H1 (cell line): ENCODE results near the gene SIGLEC7. TPM values are rescaled to one million over a fixed set of nuclear protein-coding genes. Genes with fewer than 3 reads are reported as not detected.

Source experiments
- JUN ChIP-seq: IDR thresholded peaks from 2 replicates; pipeline ENCODE4 v1.6.1; 2011; ENCODE audit warnings: low read depth, mild to moderate bottlenecking, improper control_type of control experiment, low read length
- KDM5A ChIP-seq: fragments of 200-600 bp; IDR thresholded peaks from 2 replicates; pipeline ENCODE4 v1.7.1; 2012; ENCODE audit warnings: mild to moderate bottlenecking, low read length, inconsistent platforms, mixed read lengths
- PHF8 ChIP-seq: fragments of 200-600 bp; sonication (generic); conservative IDR thresholded peaks from 2 replicates; pipeline ENCODE4 v1.7.1; 2012; ENCODE audit warnings: low read depth, mild to moderate bottlenecking, inconsistent platforms, low read length, moderate library complexity
- RAD21 ChIP-seq, 2 experiments: IDR thresholded peaks in 1 of 2; conservative IDR thresholded peaks in 1 of 2; 2 replicates each; pipeline ENCODE4 v1.6.1; 2011; ENCODE audit warnings: low read depth in 2 of 2, low read length in 2 of 2, improper control_type of control experiment in 1 of 2, inconsistent platforms in 1 of 2, mild to moderate bottlenecking in 1 of 2, moderate library complexity in 1 of 2
- RXRA ChIP-seq: IDR thresholded peaks from 2 replicates; pipeline ENCODE4 v1.6.1; 2011; ENCODE audit warnings: low read depth, mild to moderate bottlenecking, low read length, moderate library complexity; ENCODE audit not compliant: insufficient read depth
- TAF7 ChIP-seq: optimal IDR thresholded peaks from 2 replicates; pipeline ENCODE3; 2011; ENCODE audit warnings: low read depth, mild to moderate bottlenecking, inconsistent platforms, low read length, moderate library complexity, borderline replicate concordance
- TEAD4 ChIP-seq: IDR thresholded peaks from 2 replicates; pipeline ENCODE4 v1.6.1; 2012; ENCODE audit warnings: low read depth, low read length, inconsistent platforms, mixed read lengths
- polyA plus RNA-seq, 7 experiments: library from polyadenylated mRNA; depleted of rRNA in 3 of 7; stranded (reverse) in 5 of 7; unstranded in 2 of 7; fragments of >200 nt in 5 of 7; fragments of 200-250 nt in 2 of 7; gene quantifications; 1 replicate in 5 of 7; 2 replicates in 1 of 7; 4 replicates in 1 of 7; pipeline versions ENCODE4 v1.2.1 to v1.2.3, GENCODE V29; 2011 to 2013; ENCODE audit warnings: missing spikeins in 2 of 7, mixed read lengths in 2 of 7
- total RNA-seq: library from RNA; stranded (reverse); fragmentation: NEBNext Ultra II Directional; extraction: Animal tissue kit (Norgen Biotek cat#: 25700); gene quantifications from 2 replicates; pipeline ENCODE4 v1.2.1, GENCODE V29; 2021

Gene SIGLEC7
- total and polyA plus RNA-seq, 2 of the 8 experiments (the other 6 are each of a cell fraction or from before 2014, with no cell fraction given), result not detected

DNA sequence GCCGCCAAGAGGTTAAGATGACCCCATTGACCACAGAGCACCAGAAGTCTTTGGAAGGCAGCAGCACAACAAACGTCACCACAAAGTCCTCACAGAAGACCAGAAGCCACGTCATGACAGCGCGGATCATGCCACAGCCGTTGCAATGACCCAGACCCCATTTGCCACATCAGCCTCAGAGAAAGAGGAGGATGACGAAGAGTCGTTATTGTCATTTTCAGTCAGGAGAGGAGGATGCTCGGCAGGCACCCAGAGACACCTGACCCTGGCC is 53.1 kb downstream of the SIGLEC7 start (continued):
- TF ChIP-seq TAF7 (no peak), PHF8 (no peak), TEAD4 (no peak), RAD21 (IDR thresholded peaks at IDR 0.05 in 1 of 2, conservative IDR thresholded peaks at IDR 0.05 in 1 of 2; ENCODE audit: low read depth in 2 of 2, low read length in 2 of 2) (no peak), JUN (no peak), RXRA (no peak), KDM5A (no peak)
